ENCODE measurements around the gene GRID2. TPM values are rescaled to one million over a fixed set of nuclear protein-coding genes. Genes with fewer than 3 reads are reported as not detected.

Gene GRID2
- polyA plus RNA-seq, 1 donor from 2014 or later = 14.9 TPM

GRCh38 chr4:93174598-93174997 is 870.8 kb downstream of the GRID2 start:
- Histone ChIP-seq H3F3A (ENCODE audit: insufficient read depth, low read length, poor library complexity, severe bottlenecking) (no peaks in the 10 kb centered on the region), H3K27me3 (ENCODE audit: insufficient read depth, low read depth, low read length) (no peaks in the 10 kb centered on the region), H3K27ac (ENCODE audit: low read length) (no peak overlapping the region), H3K9me3 (ENCODE audit: low read length) (no peaks in the 10 kb centered on the region), H3K79me2 (replicated peaks; ENCODE audit: insufficient read depth, low read length) (no peaks in the 10 kb centered on the region), H3K4me2 (ENCODE audit: low read length) (no peak overlapping the region), H3K36me3 (ENCODE audit: insufficient read depth, low read length) (no peaks in the 10 kb centered on the region), H3K4me3 (ENCODE audit: low read length) (no peak overlapping the region), H3K9me2 (ENCODE audit: insufficient read depth, low read length) (no peaks in the 10 kb centered on the region), H4K20me1 (ENCODE audit: insufficient read depth) (no peaks in the 10 kb centered on the region), H2AFZ (ENCODE audit: low read depth, low read length) (no peak overlapping the region), H3K9ac (ENCODE audit: low read length) (no peak overlapping the region)
- TF ChIP-seq MXI1 (conservative IDR thresholded peaks at IDR 0.05; ENCODE audit: poor library complexity, severe bottlenecking) (no peak), TAF1 (IDR thresholded peaks at IDR 0.05; ENCODE audit: low read depth) (no peak), EZH2 (IDR thresholded peaks at IDR 0.05; ENCODE audit: borderline replicate concordance, insufficient read depth, low read length, poor library complexity, severe bottlenecking) (no peak), RAD21 (conservative IDR thresholded peaks at IDR 0.05) (no peak), SMC3 (conservative IDR thresholded peaks at IDR 0.05; ENCODE audit: poor library complexity) (no peak), EP300 (conservative IDR thresholded peaks at IDR 0.05; ENCODE audit: poor library complexity, severe bottlenecking) (no peak), REST (IDR thresholded peaks at IDR 0.05; ENCODE audit: borderline replicate concordance) (no peak), POLR2AphosphoS5 (IDR thresholded peaks at IDR 0.05) (no peak)
- TF ChIP-seq, protein P1, sequence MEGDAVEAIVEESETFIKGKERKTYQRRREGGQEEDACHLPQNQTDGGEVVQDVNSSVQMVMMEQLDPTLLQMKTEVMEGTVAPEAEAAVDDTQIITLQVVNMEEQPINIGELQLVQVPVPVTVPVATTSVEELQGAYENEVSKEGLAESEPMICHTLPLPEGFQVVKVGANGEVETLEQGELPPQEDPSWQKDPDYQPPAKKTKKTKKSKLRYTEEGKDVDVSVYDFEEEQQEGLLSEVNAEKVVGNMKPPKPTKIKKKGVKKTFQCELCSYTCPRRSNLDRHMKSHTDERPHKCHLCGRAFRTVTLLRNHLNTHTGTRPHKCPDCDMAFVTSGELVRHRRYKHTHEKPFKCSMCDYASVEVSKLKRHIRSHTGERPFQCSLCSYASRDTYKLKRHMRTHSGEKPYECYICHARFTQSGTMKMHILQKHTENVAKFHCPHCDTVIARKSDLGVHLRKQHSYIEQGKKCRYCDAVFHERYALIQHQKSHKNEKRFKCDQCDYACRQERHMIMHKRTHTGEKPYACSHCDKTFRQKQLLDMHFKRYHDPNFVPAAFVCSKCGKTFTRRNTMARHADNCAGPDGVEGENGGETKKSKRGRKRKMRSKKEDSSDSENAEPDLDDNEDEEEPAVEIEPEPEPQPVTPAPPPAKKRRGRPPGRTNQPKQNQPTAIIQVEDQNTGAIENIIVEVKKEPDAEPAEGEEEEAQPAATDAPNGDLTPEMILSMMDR (IDR thresholded peaks at IDR 0.05; ENCODE audit: poor library complexity, severe bottlenecking) = no peak

DNA sequence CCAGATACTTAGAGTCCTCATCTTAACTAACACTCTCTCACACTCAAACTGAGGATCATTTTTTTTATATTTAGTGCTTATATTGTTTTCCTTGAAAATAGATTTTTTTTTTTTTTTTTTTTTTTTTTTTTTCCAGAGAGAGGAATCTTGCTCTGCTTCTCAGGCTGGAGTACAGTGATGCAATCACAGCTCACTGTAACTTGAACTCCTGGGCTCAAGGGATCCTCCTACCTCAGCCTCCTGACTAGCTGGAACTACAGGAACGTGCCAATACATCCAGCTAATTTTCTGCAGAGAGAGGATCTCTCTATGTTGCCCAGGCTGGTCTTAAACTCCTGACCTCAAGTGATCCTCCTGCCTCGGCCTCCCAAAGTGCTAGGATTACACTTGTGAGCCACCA is 874.5 kb downstream of the GRID2 start:
- no peaks in the 10 kb centered on the region for H3K9me3 ChIP-seq (ENCODE audit: low read length)
- H2AFZ ChIP-seq (ENCODE audit: low read depth, low read length) = no peak overlapping the region
- no peak overlapping the region for H3K9ac ChIP-seq (ENCODE audit: low read length)
- H3K79me2 ChIP-seq (replicated peaks; ENCODE audit: insufficient read depth, low read length) = no peaks in the 10 kb centered on the region
- H3K36me3 ChIP-seq (ENCODE audit: insufficient read depth, low read length) = no peaks in the 10 kb centered on the region
- no peaks in the 10 kb centered on the region for H4K20me1 ChIP-seq (ENCODE audit: insufficient read depth)
- no peak for TF ChIP-seq TAF1 (IDR thresholded peaks at IDR 0.05; ENCODE audit: low read depth)
- TF ChIP-seq RAD21 (conservative IDR thresholded peaks at IDR 0.05) = no peak
- no peak for TF ChIP-seq POLR2AphosphoS5 (IDR thresholded peaks at IDR 0.05)
- TF ChIP-seq EZH2 (IDR thresholded peaks at IDR 0.05; ENCODE audit: borderline replicate concordance, insufficient read depth, low read length, poor library complexity, severe bottlenecking) = no peak
- TF ChIP-seq MXI1 (conservative IDR thresholded peaks at IDR 0.05; ENCODE audit: poor library complexity, severe bottlenecking) = no peak
- no peak for TF ChIP-seq REST (IDR thresholded peaks at IDR 0.05; ENCODE audit: borderline replicate concordance)
- TF ChIP-seq EP300 (conservative IDR thresholded peaks at IDR 0.05; ENCODE audit: poor library complexity, severe bottlenecking) = no peak
- TF ChIP-seq, protein P1 (IDR thresholded peaks at IDR 0.05; ENCODE audit: poor library complexity, severe bottlenecking) = no peak
- no peak for TF ChIP-seq SMC3 (conservative IDR thresholded peaks at IDR 0.05; ENCODE audit: poor library complexity)
- no peak overlapping the region for H3K4me3 ChIP-seq (ENCODE audit: low read length)
- H3K27ac ChIP-seq (ENCODE audit: low read length) = no peak overlapping the region
- no peak overlapping the region for H3K4me2 ChIP-seq (ENCODE audit: low read length)
- no peaks in the 10 kb centered on the region for H3K9me2 ChIP-seq (ENCODE audit: insufficient read depth, low read length)
- H3K27me3 ChIP-seq (ENCODE audit: insufficient read depth, low read depth, low read length) = no peaks in the 10 kb centered on the region
- H3F3A ChIP-seq (ENCODE audit: insufficient read depth, low read length, poor library complexity, severe bottlenecking) = no peaks in the 10 kb centered on the region

Measured in neural cell (in vitro differentiated cells).